ENCODE data around the gene RIMBP2. TPM values are rescaled to one million over a fixed set of nuclear protein-coding genes. Genes with fewer than 3 reads are reported as not detected.

RIMBP2 gene
- total and polyA plus RNA-seq, 9 of the 15 experiments (the other 6 are each of a cell fraction or from before 2014, with no cell fraction given) = not detected

- Histone ChIP-seq H3K27me3 (ENCODE audit: control insufficient read depth in 2 of 2, insufficient read depth in 2 of 2, low read length in 2 of 2) (no peaks in the 10 kb centered on the region; a peak in 1 of 5 replicates), H3K9me1 (ENCODE audit: control insufficient read depth, insufficient read depth, low read length) (no peaks in the 10 kb centered on the region), H3K36me3 (ENCODE audit: control insufficient read depth, insufficient read depth, low read length) (no peaks in the 10 kb centered on the region), H3K79me2 (ENCODE audit: control insufficient read depth, insufficient read depth, low read length) (no peaks in the 10 kb centered on the region), H3K9ac (ENCODE audit: insufficient read depth in 1 of 2, low read depth in 2 of 2, low read length in 2 of 2) (no peak overlapping the region), H3K4me3 (no peak overlapping the region), H3K4me2 (ENCODE audit: insufficient read depth, low read length) (no peak overlapping the region), H3K27ac (ENCODE audit: extremely low read depth, low read depth, low read length) (no peak overlapping the region), H2AFZ (ENCODE audit: low read depth, low read length) (no peak overlapping the region), H3K4me1 (replicated peaks in 1 of 2; ENCODE audit: control insufficient read depth in 2 of 2, insufficient read depth in 2 of 2, low read length in 2 of 2) (no peaks in the 10 kb centered on the region), H4K20me1 (replicated peaks; ENCODE audit: control insufficient read depth, insufficient read depth, low read length) (no peaks in the 10 kb centered on the region), H3K9me3 (replicated peaks; ENCODE audit: control insufficient read depth, insufficient read depth, low read depth, low read length) (no peaks in the 10 kb centered on the region)
- WGBS (ENCODE audit: insufficient coverage, low coverage, missing lambda C conversion rate) = 3% methylated on average over 17 of the region's 17 CpGs
- in situ Hi-C loops (cut with MboI) (no loop called here), intact Hi-C loops (cut with micrococcal nuclease) (no loop called here)
- ATAC-seq = no peak
- ChIA-PET POLR2A (interaction anchor here (0.7 kb wide), 1 partner anchor 13 kb away, joined by 3 read pairs; no protein-coding TSS in a partner anchor), CTCF (ENCODE audit: low intra/inter-chr PET ratio) (no interaction called here)
- DNase-seq (ENCODE audit: extremely low read depth in 1 of 4, low spot score in 3 of 4) = no peak
- BruUV-seq (replicated peaks) = no TSS peak
- no peak for FAIRE-seq
- TF ChIP-seq ZBTB40 (IDR thresholded peaks at IDR 0.05) = peak; percentile 80
- no peak for TF ChIP-seq ZBTB40 (CRISPR knock-in tag; IDR thresholded peaks at IDR 0.05)
- TF ChIP-seq PHTF2 (CRISPR knock-in tag; IDR thresholded peaks at IDR 0.05) = no peak
These were observed 177.6 kb downstream of the RIMBP2 start for GRCh38 chr12:130538343-130539095.

Data from K562 (cell line).